CD4-positive, alpha-beta T cell treated with Interleukin-17A for 4 hours (primary cell): ENCODE data around the gene TAF11L5.
"Not testable (repeated sequence)": the region's sequence is repeated elsewhere in the genome, so short reads cannot be mapped to it uniquely, and the experiment has no call there.

ENCODE experiments used
- DNase-seq: peaks from one replicate; pipeline ENCODE4 v3.0.0-alpha.2; 2020; ENCODE audit warnings: mixed read lengths

The TAF11L5 gene

GRCh38 chr5:17524935-17525334 lies at the start of gene TAF11L5:
TAF11L5 (plus strand) TSS chr5:17525235.
- not testable (repeated sequence) for DNase-seq

- no peak for DNase-seq
Measured at GRCh38 chr5:17477043-17477442, 48.0 kb upstream of the TAF11L5 start.

- DNase-seq: no peak
Measured at GRCh38 chr5:17477573-17478265, 47.3 kb upstream of the TAF11L5 start.

GRCh38 chr5:17481378-17481777 lies 43.7 kb upstream of the TAF11L5 start:
- DNase-seq: no peak

GRCh38 chr5:17482790-17483189 lies 42.2 kb upstream of the TAF11L5 start:
- no peak for DNase-seq

GRCh38 chr5:17486464-17487173 lies 38.4 kb upstream of the TAF11L5 start:
- DNase-seq: not testable (repeated sequence)

- DNase-seq: no peak
Measured at GRCh38 chr5:17487174-17487512, 37.9 kb upstream of the TAF11L5 start.

- not testable (repeated sequence) for DNase-seq
Measured at GRCh38 chr5:17491257-17491656, 33.8 kb upstream of the TAF11L5 start.

- no peak for DNase-seq
Measured at GRCh38 chr5:17492770-17493169, 32.3 kb upstream of the TAF11L5 start.

GRCh38 chr5:17497446-17497845 lies 27.6 kb upstream of the TAF11L5 start:
- no peak for DNase-seq

- DNase-seq: not testable (repeated sequence)
Measured at GRCh38 chr5:17497931-17498330, 27.1 kb upstream of the TAF11L5 start, which contains the start of gene TAF11L2. TAF11L2 (plus strand) TSS chr5:17498231.

- DNase-seq: no peak
Measured at GRCh38 chr5:17511775-17512325, 13.2 kb upstream of the TAF11L5 start.

GRCh38 chr5:17517526-17517925 lies 7.5 kb upstream of the TAF11L5 start:
- not testable (repeated sequence) for DNase-seq

GRCh38 chr5:17518067-17518466 lies 7.0 kb upstream of the TAF11L5 start, which contains the start of gene TAF11L3:
TAF11L3 (plus strand) TSS chr5:17518367.
- DNase-seq: not testable (repeated sequence)

GRCh38 chr5:17519508-17519907 lies 5.5 kb upstream of the TAF11L5 start:
- DNase-seq: not testable (repeated sequence)

GRCh38 chr5:17521501-17521900 lies 3.5 kb upstream of the TAF11L5 start, which contains the start of gene TAF11L4:
TAF11L4 (plus strand) TSS chr5:17521801.
- DNase-seq: not testable (repeated sequence)

- not testable (repeated sequence) for DNase-seq
Measured at GRCh38 chr5:17526504-17526903, 1.5 kb downstream of the TAF11L5 start.

GRCh38 chr5:17528369-17528768 lies 3.3 kb downstream of the TAF11L5 start, which contains the start of gene TAF11L6:
TAF11L6 (plus strand) TSS chr5:17528669.
- not testable (repeated sequence) for DNase-seq
